IPS-15b (cell line): ENCODE data around the gene ANG.
"Not testable (repeated sequence)": the region's sequence is repeated elsewhere in the genome, so short reads cannot be mapped to it uniquely, and the experiment has no call there.

Experiments
- H3K27me3 ChIP-seq: one replicate; pipeline ENCODE4 v1.6.1; 2013; ENCODE audit warnings: low read length; ENCODE audit not compliant: control insufficient read depth, insufficient read depth
- H3K36me3 ChIP-seq: one replicate; pipeline ENCODE4 v1.6.1; 2013; ENCODE audit warnings: low read length; ENCODE audit not compliant: control insufficient read depth, insufficient read depth
- H3K4me1 ChIP-seq: one replicate; pipeline ENCODE4 v1.6.1; 2013; ENCODE audit warnings: mild to moderate bottlenecking, low read length; ENCODE audit not compliant: control insufficient read depth, insufficient read depth
- H3K4me3 ChIP-seq: one replicate; pipeline ENCODE4 v1.5.1; 2013; ENCODE audit warnings: low read depth, low read length
- H3K9ac ChIP-seq: one replicate; pipeline ENCODE4 v1.6.1; 2013; ENCODE audit warnings: low read depth, mild to moderate bottlenecking, low read length
- H3K9me3 ChIP-seq: one replicate; pipeline ENCODE4 v1.6.1; 2013; ENCODE audit warnings: mild to moderate bottlenecking, low read length; ENCODE audit not compliant: control insufficient read depth, insufficient read depth

Gene ANG

GRCh38 chr14:20659336-20659735, 29.2 kb upstream of the ANG start:
- H3K9ac ChIP-seq, result no peak overlapping the region
- H3K36me3 ChIP-seq, result no peaks in the 10 kb centered on the region
- H3K4me3 ChIP-seq, result no peak overlapping the region
- H3K4me1 ChIP-seq, result peaks cover 2% of the 10 kb centered on the region
- H3K9me3 ChIP-seq, result no peaks in the 10 kb centered on the region
- peaks cover 46% of the 10 kb centered on the region for H3K27me3 ChIP-seq

- H3K27me3 ChIP-seq, result peaks cover 50% of the 10 kb centered on the region
- H3K4me1 ChIP-seq, result peaks cover 2% of the 10 kb centered on the region
- H3K36me3 ChIP-seq, result no peaks in the 10 kb centered on the region
- H3K4me3 ChIP-seq, result peak overlapping the region; percentile 45
- no peak overlapping the region for H3K9ac ChIP-seq
- no peaks in the 10 kb centered on the region for H3K9me3 ChIP-seq
Observed at GRCh38 chr14:20659813-20660395, 28.7 kb upstream of the ANG start.

- H3K4me3 ChIP-seq, result no peak overlapping the region
- H3K4me1 ChIP-seq, result peaks cover 2% of the 10 kb centered on the region
- no peaks in the 10 kb centered on the region for H3K9me3 ChIP-seq
- H3K27me3 ChIP-seq, result peaks cover 40% of the 10 kb centered on the region
- H3K9ac ChIP-seq, result no peak overlapping the region
- no peaks in the 10 kb centered on the region for H3K36me3 ChIP-seq
Observed at GRCh38 chr14:20661197-20661596, 27.4 kb upstream of the ANG start.

DNA sequence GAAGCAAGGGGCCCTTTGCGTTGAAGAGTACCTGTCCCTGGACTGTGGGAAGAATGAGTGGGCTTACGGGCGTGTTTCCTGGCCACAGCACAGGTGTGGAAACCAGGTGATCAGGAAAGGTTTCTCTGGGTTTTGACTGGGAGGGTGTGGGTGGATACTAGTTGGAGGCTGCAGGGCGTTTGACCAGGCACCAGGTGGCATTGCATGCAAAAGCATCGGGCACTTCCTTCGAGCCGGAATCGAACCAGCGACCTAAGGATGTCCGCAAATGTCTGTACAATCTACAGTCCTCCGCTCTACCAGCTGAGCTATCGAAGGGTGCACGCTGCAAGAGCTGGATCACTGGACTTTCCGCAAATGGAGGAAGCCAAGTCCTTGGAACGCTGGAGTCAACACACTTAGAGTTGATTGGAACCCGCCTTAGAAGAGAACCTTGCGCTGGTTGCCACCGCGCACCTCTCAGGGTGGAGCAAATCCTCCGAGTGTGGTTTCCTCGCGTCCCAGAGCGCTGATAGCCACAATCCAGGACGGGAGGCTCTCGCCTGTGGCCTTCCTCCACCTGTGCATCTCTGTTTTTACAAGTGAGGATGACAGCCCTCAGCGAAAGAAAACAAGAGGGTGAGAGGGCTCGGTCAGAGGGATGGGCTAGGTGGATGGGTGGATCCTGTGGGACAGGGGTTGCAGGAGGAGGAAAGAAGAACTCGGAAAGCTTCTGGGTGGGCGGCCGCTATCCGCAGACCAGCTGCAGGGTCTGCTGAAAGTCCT, 25.4 kb upstream of the ANG start:
- Histone ChIP-seq H3K4me1 (no peaks in the 10 kb centered on the region), H3K36me3 (no peaks in the 10 kb centered on the region), H3K9me3 (no peaks in the 10 kb centered on the region), H3K9ac (peak overlapping the region; percentile 50), H3K27me3 (peaks cover 28% of the 10 kb centered on the region), H3K4me3 (peak overlapping the region; percentile 80)

DNA sequence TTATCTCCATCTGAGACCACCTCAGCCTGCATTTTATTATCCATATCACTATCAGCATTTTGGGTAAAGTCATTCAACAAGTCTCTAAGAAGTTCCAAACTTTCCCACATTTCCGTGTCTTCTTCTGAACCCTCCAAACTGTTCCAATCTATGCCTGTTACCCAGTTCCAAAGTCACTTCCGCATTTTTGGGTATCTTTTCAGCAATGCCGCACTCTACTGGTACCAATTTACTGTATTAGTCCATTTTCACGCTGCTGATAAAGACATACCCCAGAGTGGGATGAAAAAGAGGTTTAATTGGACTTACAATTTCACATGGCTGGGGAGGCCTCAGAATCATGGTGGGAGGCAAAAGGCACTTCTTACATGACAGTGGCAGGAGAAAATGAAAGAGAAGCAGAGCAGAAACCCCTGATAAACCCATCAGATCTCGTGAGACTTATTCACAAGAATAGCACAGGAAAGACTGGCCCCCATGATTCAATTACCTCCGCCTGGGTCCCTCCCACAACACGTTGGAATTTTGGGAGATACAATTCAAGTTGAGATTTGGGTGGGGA, 22.1 kb upstream of the ANG start:
- not testable (repeated sequence) for H3K9me3 ChIP-seq, H3K4me3 ChIP-seq, H3K4me1 ChIP-seq, H3K36me3 ChIP-seq, H3K9ac ChIP-seq
- peaks cover 11% of the 10 kb centered on the region for H3K27me3 ChIP-seq

DNA sequence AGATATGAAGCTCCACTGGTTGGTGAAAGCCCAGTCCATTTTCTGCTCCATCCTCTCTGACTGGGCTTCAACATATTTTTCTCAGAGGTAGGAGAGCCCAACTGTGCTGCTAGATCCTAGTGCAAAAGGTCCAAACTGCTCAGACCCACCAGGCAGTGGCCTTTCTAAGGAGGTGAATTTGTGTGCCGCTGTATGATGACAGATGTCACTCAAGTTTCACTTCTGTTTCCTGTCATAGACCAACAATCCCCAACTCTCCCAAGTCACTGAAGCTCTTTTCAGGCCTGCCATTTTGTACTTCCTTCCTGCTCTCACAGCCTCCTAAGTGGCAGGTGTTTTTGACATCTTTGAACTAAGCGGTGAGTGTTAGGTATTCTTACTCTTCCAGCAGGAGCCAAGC, 20.6 kb upstream of the ANG start:
- peaks cover 11% of the 10 kb centered on the region for H3K27me3 ChIP-seq
- no peaks in the 10 kb centered on the region for H3K4me1 ChIP-seq
- H3K36me3 ChIP-seq, result no peaks in the 10 kb centered on the region
- no peak overlapping the region for H3K4me3 ChIP-seq
- H3K9me3 ChIP-seq, result no peaks in the 10 kb centered on the region
- no peak overlapping the region for H3K9ac ChIP-seq

GRCh38 chr14:20668969-20669368, 19.6 kb upstream of the ANG start:
- no peaks in the 10 kb centered on the region for H3K36me3 ChIP-seq
- no peak overlapping the region for H3K9ac ChIP-seq
- peaks cover 5% of the 10 kb centered on the region for H3K27me3 ChIP-seq
- H3K9me3 ChIP-seq, result no peaks in the 10 kb centered on the region
- H3K4me1 ChIP-seq, result no peaks in the 10 kb centered on the region
- H3K4me3 ChIP-seq, result no peak overlapping the region

DNA sequence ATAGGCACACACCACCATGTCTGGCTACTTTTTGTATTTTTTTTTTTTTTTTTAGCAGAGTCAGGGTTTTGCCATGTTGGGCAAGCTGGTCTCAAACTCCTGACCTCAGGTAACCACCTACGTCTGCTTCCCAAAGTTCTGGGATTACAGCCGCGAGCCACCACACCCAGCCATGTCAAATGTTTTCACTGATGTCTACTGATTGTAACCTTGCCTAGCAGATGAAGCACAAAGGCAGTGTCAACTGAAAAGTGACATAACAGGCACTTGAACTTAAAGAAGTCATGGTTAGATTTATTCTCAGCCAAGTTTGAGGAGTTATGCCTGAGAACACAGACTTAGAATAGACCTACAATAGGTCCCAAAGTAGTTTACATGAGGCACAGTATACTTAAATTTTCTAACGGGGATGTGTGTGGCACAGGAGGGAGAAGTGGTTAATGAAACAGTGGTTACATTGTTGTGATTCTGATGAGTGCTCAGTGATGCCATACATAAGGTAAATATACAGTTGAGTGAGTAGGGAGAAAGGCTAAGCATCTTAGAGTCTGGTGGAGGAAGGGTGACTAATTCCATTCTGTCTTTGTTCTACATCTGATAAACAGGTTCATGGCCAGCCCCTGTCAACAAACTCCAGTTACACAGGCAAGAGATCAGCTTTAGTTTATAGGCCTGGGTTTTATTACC, 16.8 kb upstream of the ANG start:
- Histone ChIP-seq H3K27me3 (no peaks in the 10 kb centered on the region), H3K9me3 (no peaks in the 10 kb centered on the region), H3K4me1 (no peaks in the 10 kb centered on the region), H3K4me3 (no peak overlapping the region), H3K9ac (no peak overlapping the region), H3K36me3 (no peaks in the 10 kb centered on the region)

DNA sequence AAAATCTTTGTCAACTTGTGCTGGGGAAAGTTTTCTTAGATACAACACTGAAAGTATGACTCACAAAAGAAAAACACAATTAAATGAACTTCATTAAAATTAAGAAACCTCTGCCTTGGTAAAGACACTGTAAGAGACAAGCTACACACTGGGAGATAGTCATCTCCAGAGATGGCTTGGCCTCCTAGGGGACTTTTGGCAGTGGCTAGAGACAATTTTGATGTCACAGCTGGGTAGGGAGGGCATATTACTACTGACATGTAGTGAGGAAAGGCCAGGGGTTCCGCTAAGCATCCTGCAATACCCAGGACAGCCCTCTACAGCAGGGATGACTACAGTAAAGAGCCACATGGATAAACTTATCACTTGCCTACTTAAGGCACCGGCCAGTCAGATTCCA, 12.9 kb upstream of the ANG start:
- H3K27me3 ChIP-seq, result no peaks in the 10 kb centered on the region

DNA sequence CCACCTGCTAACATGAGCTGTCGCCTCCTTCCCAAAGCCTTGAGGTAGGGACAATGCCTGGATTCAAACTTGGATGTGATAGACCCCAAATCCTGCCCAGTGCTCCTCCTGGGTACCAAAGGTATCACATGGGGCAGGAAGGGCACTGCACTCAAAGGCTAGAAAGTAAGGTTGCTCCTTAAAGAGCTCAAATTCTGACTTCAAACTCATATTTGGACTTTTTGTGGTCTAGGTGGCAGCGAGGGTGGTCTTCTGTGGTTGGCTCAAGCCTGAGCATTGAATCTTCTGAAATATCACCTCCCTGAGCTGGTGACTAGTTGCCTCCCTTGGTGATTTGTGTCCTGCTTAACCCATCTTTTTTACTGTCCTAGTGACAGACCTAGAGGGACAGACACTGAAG, 12.5 kb upstream of the ANG start:
- no peak overlapping the region for H3K4me3 ChIP-seq
- H3K9me3 ChIP-seq, result no peaks in the 10 kb centered on the region
- no peak overlapping the region for H3K9ac ChIP-seq
- no peaks in the 10 kb centered on the region for H3K4me1 ChIP-seq
- H3K36me3 ChIP-seq, result no peaks in the 10 kb centered on the region
- H3K27me3 ChIP-seq, result no peaks in the 10 kb centered on the region

More for the DNA sequence above, 12.9 kb upstream of the ANG start:
- no peaks in the 10 kb centered on the region for H3K36me3 ChIP-seq
- H3K4me1 ChIP-seq, result no peaks in the 10 kb centered on the region
- H3K9ac ChIP-seq, result no peak overlapping the region
- H3K4me3 ChIP-seq, result no peak overlapping the region
- no peaks in the 10 kb centered on the region for H3K9me3 ChIP-seq

GRCh38 chr14:20679907-20680306, 8.7 kb upstream of the ANG start:
- no peaks in the 10 kb centered on the region for H3K9me3 ChIP-seq
- peak overlapping the region; percentile 72 for H3K4me3 ChIP-seq
- no peaks in the 10 kb centered on the region for H3K4me1 ChIP-seq
- no peaks in the 10 kb centered on the region for H3K36me3 ChIP-seq
- no peak overlapping the region for H3K9ac ChIP-seq
- no peaks in the 10 kb centered on the region for H3K27me3 ChIP-seq

DNA sequence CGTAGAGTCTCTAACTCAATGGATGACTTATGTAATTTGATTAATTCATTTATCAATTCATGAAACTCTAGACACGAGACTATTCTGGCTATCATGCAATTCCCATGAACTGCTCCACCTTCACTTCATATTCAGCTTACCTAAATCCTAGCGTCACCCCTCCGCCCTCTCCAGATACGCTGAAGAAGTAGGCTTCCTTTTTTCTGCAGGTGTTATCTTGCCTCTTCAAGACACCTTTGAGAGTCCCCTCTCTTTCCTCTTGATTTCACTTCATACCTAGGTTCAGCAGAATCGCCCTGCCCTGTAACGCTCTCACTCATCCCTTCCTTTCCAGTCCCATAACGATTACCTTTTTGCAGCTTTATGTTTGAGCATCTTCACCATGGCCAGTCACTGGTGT, 8.2 kb upstream of the ANG start:
- no peaks in the 10 kb centered on the region for H3K9me3 ChIP-seq
- H3K4me1 ChIP-seq, result no peaks in the 10 kb centered on the region
- H3K36me3 ChIP-seq, result no peaks in the 10 kb centered on the region
- peak overlapping the region; percentile 72 for H3K4me3 ChIP-seq
- no peak overlapping the region for H3K9ac ChIP-seq
- no peaks in the 10 kb centered on the region for H3K27me3 ChIP-seq
